Left kidney (tissue), 8 donors: Measurements from ENCODE around the gene MORN1. TPM values are rescaled to one million over a fixed set of nuclear protein-coding genes. Genes with fewer than 3 reads are reported as not detected.
"Not testable (repeated sequence)": the region's sequence is repeated elsewhere in the genome, so short reads cannot be mapped to it uniquely, and the experiment has no call there.

Experiments
- DNase-seq: peaks from one replicate; pipeline ENCODE4 v3.0.0-alpha.2; 2013
- long read RNA-seq, 8 donors: transcript quantifications; one replicate each; lab custom pipeline, GENCODE V29; 2026
- polyA plus RNA-seq: library from polyadenylated mRNA; unstranded; fragments of 120-200 nt; gene quantifications from one replicate; pipeline ENCODE4 v1.2.1, GENCODE V29; 2013; ENCODE audit not compliant: insufficient read length

The MORN1 gene
- 16.1 TPM for polyA plus RNA-seq
- long read RNA-seq, donor 1, partial matches to known transcripts, result 5 of 7 reads
- long read RNA-seq, donor 1, other reads (novel, unspliced or antisense), result 0 of 7 reads
- long read RNA-seq, donor 2, partial matches to known transcripts, result 0 of 5 reads
- long read RNA-seq, donor 2, other reads (novel, unspliced or antisense), result 0 of 5 reads
- long read RNA-seq, donor 3, partial matches to known transcripts, result 0 of 6 reads
- long read RNA-seq, donor 3, other reads (novel, unspliced or antisense), result 0 of 6 reads
- long read RNA-seq, donor 4, partial matches to known transcripts, result 0 of 1 reads
- long read RNA-seq, donor 4, other reads (novel, unspliced or antisense), result 0 of 1 reads
- long read RNA-seq, donor 5, partial matches to known transcripts, result 0 of 4 reads
- long read RNA-seq, donor 5, other reads (novel, unspliced or antisense), result 0 of 4 reads
- long read RNA-seq, donor 6, partial matches to known transcripts, result 0 of 4 reads
- long read RNA-seq, donor 6, other reads (novel, unspliced or antisense), result 0 of 4 reads
- long read RNA-seq, donor 7, partial matches to known transcripts, result 0 of 4 reads
- long read RNA-seq, donor 7, other reads (novel, unspliced or antisense), result 0 of 4 reads
- long read RNA-seq, donor 8, partial matches to known transcripts, result 0 of 2 reads
- long read RNA-seq, donor 8, other reads (novel, unspliced or antisense), result 0 of 2 reads

DNA sequence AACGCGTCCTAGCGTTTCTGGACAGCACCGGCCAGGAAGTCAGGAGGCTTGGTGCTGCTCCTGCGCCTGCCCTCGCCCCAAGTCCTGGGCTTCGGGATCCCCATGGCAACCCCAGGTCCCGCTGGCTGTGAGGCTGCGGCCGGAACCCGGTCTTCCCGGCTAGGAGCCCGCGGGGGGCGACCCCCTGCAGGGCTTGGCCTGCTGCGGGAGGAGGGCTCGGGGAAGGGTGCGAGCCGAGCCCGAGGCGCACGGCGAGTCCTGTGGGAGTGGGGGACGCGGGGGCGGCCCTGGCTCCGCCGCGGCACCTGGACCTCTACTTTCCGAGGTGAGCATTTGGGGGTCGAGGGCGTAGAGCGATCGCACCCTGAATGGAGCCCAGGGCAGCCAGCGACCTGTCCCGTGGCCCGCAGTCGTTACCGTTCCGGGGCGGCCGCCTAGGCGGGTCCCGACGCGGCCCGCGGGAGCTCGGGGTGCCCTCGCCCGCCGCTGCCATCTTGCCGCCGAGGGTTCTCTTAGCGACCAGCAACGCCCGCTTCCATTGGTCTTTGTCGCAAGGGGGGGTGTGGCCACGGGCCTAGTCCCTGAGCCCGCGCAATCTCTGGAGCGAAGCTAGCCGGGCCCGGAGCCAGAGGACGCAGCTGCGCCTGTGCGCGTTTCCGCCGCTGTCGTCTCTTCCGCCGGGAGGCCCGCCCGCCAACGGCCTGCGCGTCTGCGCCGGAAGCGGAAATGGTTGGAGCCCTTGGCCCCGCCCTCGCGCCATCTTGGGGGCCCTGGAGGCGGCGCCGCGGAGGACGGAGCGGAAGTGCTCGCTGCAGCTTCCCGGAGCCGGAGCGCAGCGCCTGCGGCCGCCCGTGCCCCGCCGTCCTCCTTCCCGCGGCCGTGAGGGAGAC, at the start of gene MORN1, which contains the start of gene RER1:
Gene MORN1 (minus strand): TSS at position 514 of the 890 bp plus-strand sequence. CDS start 21 bp downstream, at position 493.
Gene RER1 (plus strand): TSS at position 801 of the 890 bp plus-strand sequence. CDS start 3,950 bp downstream, outside the sequence.
- DNase-seq, result peak; percentile 98

DNA sequence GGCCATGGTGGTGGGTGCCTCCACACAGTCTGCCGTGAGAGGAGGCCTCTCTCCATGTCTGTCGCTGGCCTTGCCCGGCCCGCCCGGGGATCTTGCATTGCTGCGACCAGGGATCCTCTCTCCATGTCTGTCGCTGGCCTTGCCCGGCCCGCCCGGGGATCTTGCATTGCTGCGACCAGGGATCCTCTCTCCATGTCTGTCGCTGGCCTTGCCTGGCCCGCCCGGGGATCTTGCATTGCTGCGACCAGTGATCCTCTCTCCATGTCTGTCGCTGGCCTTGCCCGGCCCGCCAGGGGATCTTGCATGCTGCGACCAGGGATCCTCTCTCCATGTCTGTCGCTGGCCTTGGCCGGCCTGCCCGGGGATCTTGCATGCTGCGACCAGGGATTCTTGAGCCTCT, 49.0 kb upstream of the MORN1 start:
- DNase-seq, result not testable (repeated sequence)

DNA sequence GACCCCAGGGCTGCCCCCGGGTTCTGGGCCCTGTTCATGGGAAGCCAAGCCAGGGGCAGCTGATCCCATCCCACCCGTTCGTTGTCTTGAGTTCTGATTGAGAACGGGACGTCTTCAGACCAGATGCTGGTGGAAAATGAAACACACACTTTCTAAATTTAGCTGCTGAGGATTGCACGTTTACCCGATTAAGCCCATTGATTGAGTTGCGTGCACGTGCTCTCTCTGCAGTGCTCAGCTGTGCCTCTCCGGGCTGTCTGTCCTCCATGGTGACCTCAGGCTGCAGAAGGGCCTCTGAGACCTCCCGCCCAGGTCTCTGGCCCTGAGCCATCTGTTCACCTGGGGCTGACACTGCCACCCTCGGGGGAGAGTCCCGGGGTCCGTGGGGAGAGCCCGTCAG, 48.0 kb upstream of the MORN1 start:
- DNase-seq, result no peak

DNA sequence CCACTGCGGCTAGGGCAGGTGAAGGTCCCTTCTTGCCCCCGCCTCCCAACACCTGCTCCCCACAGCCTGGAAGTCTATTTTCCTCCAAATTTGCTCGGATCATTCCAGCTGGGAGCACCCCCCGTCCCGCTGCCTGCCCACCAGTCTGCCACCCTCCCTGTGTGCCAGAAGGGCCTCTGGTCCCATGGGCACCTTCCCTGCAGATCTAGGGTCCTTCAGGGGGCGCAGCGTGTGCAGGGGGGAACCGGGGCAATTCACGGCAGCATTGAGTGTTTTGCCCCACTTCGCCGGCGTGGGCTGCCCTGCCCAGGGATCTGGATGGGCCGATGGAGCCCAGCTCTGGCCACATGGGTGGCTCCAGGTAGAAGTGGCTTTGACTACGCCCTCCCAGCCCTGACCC, 47.3 kb upstream of the MORN1 start:
- DNase-seq, result no peak

DNA sequence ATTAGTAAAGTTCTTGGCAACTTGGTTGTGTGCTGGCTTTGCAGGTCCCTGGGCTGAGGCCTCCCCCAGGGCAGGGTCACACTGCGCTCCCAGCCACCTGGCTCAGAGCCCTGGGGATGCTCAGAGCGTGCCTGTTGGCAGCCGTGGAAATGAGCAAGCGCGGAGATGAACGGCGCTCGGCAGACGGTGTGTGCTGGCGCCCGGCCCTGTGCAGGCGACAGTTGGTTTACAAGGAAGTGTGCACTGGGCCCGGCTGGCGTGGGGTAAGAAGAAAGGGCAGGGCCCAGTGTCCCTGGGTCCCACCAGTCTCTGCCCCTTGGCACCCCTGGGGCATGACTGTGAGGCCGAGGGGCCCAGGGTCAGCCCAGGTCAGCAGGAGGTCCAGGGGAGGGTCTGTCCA, 46.7 kb upstream of the MORN1 start:
- no peak for DNase-seq

DNA sequence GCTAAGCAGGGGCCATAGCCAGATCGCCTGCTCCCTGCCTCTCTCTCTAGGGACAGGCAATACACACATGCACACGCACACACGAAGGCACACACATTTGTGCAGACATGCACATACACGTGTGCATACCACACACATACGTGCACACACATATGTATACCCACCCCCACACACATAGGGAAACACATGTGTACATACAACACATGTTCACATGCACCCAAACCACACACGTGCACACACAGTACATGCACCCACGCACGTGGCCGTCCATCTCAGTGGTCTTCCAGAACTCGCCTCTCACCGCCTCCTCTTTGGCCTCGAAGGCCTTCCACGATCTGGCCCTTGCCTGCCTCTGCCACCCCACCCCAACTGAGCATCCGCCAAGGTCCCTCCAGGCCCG, 46.3 kb upstream of the MORN1 start:
- DNase-seq, result no peak

DNA sequence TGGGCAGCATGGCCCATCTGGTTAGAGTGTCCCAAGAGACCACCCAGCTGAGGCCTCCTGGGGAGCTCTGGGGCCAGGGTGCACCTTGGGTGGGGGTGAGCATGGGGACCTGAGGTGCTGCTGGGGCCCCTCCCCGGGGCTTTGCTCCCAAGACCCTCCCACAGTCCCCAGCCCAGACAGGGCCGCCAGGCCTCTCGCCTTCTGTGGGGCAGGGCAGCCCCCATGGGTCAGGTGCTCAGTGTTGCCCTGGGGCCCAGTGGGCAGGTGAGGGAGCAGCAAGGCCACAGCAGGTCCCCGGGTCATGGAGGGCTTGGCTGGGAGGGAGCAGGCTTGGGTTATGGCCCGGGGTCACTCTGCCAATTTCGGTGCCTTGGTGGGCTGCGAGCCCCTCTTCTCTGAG, 45.5 kb upstream of the MORN1 start:
- DNase-seq, result no peak

DNA sequence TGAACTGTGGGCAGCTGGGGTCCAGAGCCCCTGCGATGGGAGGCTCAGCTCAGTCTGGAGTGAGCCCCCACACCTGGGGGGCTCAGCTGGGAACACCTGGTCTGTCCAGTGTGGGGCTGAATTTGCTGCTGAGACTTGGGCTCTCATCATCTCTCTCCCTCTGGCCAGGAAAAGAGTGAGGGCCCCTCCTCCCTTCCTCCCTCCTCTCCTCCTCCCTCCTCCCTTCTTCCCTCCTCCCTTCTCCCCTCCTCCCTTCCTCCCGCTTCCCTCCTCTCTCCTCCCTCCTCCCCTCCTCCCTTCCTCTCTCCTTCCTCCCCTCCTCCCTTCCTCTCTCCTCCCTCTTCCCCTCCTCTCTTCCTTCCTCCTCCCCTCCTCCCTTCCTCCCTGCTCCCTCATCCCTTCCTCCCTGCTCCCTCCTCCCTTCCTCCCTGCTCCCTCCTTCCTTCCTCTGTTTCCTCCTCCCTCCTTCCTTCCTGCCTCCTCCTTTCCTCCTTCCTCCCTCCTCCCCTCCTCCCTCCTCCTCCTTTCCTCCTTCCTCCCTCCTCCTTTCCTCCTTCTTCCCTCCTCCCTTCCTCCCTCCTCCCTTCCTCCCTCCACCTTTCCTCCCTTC, 44.5 kb upstream of the MORN1 start:
- no peak for DNase-seq

DNA sequence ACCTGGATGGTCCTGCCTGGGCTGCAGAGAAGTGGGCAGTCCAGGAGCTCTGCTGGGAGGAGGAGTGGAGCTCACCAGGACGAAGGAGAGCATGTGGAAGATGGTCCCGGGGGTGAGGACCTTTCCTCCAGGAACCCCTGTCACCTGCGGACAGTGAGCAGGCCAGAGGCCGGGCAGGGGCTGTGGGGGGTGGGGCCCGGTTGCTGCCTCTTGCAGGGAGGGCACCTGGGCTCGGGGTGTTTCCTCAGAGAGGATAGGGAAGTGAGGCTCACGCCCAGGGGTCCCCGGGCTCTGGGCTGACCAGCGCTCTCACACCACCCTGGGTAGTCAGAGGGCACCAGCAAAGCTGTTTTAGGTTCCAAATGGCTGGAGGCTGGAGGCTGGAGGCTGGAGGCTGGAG, 43.7 kb upstream of the MORN1 start:
- no peak for DNase-seq

DNA sequence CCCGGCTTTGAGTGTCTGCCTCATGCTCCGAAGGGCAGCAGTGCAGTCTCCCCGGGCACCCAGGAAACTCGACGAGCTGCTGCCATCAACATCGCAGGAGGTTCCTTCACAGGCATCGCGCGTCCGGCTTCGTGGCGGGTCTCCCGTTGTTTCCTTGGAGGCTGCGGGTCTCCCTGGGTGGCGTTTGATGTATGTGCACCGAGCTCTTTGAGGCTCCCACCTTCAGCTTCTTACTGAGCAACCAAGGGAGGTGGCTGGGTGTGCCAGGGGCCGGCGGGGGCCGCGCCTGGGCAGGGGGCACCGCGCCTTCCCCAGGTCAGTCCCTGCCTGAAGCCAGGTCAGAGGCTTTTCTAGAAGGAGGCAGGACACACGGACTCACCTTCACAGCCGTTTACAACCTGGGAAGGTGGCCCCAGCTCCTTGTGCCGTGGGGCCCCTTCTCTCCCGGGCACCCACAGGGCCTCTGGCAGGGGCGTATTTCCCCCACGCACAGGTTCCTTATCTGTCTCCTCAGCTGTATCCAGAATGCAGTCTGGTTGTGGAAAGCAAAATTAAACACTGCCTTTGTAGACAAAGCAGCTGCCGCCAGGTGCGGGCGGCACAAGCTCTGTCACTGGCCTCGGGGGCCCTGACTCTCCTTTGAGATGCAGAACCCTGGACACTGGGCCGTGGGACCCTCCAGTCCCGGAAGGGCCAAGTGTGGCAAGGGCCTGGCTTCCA, 42.7 kb upstream of the MORN1 start:
- DNase-seq, result no peak

DNA sequence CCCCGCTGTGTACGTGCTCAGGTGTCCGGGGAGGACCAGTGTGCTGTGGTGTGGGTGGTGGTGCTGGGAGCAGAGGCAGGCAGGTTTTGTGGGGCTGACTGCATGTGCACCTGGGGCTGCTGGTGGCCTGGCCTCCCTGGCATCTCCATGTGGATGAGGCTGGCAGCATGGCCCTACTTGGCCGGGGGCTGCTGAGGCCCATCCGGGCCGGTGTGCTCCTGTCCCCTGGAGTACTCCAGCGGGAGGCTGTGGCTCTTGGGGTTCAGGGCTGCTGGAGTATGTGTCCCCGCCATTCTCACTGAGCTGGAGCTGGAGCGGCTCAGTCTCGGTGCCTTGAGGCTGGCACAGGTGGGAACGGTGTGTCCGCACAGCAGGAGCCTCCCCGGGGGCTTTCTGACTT, 41.8 kb upstream of the MORN1 start:
- DNase-seq, result no peak

DNA sequence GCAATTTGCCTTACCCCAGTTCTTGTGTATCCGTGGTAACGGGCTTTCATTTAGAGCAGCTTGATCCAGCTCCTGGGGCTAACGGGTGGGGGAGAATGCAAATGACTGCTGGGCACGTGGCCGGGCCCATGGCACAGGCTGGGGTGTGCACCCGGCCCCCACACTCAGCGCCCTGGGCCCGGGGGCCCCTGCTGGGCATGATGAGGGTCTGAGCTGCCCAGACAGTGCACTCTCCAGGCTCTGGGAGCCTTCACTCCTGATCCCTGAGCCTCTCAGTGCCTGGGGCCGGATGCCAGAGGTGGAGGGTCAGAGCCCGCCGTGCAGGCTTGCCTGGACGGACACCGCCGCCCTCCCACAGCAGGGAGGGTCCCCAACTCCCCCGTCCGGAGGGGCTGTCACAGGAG, 41.1 kb upstream of the MORN1 start:
- DNase-seq, result no peak

DNA sequence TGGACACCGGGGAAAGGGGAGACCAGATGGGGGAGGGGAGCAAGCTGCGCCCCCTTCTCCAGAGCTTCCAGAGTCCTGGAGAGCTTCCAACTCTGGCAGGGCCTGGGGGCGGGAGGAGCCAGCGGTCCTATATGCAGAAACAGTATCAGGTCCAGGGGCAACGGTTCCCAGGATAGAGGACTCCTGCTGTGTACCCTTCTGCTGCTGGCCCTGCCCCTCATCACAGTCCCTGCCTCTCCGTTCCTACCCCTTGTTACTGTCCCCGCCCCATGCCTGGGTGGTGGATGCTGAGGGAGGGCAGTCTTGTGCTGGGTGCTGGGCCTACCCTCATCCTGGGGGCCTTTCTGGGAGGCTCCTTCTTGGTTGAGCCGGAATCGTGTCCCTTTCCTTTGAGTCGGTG, 40.2 kb upstream of the MORN1 start:
- no peak for DNase-seq

DNA sequence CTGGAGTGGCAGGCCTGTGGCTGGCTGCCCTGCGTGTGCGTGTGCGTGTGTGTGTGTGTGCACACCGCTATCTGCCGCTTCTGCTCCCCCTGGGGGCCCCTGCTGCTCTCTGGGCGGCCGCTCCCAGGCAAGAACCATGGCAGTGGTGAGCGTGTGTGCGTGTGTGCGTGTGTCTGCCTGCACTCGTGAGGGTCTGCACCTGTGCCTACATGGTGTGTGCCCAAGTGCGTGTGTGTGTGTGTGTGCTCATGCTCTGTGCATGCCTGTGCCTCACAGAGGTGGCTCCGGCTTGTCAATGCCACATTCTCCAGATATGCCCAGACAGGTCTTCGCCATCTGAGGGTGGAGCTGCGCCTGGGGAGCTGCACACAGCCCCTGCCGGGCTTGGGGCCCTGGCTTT, 39.7 kb upstream of the MORN1 start:
- no peak for DNase-seq

DNA sequence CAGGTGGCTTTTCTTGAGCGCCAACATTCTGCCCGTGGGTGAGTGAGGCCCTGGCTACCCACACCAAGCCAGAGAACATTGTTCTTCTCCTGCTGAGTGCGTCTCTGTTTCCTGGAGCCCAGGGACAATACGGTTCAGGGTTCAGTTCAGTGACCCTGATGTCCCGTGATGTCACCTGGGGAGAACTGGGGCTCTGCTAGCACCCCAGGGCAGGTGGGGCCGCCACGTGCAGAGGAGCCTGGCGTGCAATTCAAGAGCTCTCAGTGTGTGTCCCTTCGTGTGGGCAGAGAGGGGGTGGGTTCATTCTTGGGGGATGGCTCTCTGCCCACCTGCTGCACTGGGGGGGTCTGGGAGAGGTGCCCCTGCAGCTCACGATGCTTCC, 39.2 kb upstream of the MORN1 start:
- no peak for DNase-seq

DNA sequence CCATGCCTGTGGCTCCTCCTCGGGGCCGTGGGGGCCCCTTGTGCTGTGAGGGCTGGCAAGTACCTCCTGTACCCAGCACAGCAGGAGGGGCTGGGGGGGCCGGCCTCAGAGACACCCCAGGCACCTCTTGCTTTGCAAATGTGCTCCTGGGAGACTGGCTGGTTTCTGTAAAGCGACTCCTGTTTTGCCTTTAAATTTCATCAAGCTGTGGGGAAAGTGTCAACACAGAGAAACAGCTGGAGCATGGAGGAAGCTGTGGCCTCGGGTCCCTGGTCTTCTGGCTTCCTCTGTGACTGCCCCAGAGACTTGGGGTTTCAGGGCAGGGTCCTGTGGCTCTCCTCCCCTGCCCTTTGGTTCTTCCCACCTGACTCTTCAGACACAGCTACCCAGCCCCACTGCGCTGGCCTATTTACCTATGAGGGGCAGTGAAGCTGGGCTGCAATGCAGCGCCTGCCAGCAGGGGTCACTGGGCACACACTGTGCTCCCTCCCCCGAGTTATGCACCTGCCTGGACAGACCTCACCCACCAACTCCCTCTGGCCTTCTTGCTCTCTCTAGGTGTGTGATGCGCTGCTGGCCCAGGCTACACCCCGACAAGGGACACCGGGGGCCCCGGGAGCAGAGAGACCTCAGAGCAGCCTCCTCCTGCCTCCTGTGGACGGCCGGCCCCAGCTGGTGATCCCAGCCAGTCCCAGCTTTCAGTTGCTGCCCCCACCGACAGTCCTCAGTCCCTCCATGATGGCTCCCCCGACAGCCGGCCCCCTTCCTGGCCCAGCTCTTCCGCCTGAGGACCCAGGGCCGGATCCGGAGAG, 38.6 kb upstream of the MORN1 start:
- DNase-seq, result no peak

DNA sequence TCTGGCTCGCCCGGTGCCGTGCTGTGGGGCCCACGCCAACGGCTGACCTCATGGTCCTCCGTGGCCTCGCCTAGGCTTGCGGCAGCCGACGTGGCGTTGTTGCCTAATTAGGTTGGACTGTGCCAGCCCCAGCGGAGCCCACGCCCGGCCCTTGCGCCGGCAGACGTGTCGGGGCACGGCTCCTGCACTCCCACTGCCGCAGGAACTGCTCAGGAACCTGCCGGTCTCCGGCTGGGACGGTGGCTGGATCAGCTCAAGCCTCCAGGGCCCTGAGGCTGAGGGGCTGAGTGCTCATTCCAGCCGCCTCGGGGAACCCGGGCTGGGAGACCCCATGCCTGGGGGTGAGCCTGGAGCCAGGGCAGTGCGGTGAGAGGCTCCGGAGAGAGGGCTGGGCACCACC, 37.1 kb upstream of the MORN1 start:
- DNase-seq, result no peak

DNA sequence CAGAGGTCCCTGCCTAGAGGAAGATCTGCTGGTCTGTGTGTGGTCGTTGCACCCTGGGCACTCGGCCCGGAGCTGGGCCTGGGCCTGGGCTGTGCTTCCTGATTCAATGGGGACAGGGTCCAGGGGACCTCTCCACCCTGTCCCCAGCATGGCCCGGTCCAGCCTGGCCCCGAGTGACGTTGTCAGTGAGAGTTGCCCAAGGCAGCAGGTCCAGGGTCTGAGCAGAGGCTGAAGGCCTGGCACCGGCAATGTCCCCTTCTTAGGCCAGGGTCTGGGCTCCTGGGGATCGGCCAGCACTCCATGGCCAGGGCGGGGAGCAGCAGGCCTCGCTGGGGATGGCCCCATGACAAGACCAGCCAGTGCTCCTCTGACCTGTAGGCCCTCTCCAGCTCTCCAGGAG, 36.6 kb upstream of the MORN1 start:
- DNase-seq, result no peak

DNA sequence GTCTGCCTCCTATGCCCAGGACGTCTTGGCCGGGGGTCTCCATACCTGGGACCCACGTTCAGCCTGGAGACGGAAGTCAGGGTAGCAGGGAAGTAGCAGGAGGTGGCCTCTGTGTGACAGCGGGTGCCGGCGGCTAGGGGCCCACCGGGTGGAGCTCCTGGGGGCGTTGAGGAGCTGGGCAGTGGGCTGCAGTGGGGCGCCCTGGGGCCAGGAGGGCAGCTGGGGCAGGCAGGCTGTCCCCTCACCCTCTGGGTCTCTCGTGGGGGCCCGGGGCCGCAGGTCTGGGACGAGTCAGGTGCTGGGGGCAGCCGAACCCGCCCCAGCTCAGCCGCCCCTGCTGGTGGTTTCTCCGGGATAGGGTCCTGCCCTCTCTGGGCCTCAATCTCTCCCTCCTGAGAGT, 35.7 kb upstream of the MORN1 start:
- DNase-seq, result no peak

DNA sequence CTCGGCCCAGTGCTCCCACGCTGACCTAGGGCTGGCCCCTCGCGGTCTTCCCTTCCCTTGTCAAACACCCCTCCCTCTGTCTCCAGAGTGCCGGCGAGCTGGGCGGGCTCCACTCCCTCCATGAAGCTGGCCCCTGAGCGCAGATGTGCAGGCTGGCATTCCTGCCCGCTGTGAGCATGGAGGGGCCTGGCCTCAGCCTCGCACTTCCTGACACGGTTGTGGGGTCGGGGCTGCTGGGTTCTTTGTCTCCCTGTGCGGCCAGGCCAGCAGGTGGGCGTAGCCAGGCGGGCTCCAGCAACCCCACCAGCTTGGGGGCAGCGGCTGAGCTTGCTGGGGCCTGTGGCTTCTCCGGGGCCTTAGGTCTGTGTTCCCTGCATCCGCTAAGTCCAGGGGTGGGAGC, 35.2 kb upstream of the MORN1 start:
- DNase-seq, result no peak

DNA sequence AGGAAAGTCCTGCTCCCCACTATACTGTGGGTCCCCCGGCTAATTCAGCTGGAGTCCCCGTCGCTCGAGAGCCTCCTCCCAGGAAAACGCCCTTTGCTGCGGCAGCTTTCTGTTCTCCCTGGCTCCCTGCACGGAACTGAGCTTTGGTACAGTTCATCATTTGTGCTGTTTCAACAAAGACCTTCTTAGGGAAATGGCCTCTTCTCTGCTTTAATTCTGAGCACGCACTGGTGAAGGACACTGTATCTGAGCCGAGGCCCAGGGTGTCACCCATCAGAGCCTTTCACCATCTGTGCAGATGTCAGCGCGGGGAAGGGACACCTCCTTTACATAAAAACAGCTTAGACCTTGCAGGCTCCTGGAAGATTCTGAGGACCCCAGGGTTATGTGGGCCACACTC, 34.5 kb upstream of the MORN1 start:
- no peak for DNase-seq
